Measurements from ENCODE around the gene TRAPPC11. TPM values are rescaled to one million over a fixed set of nuclear protein-coding genes. Genes with fewer than 3 reads are reported as not detected.

Gene TRAPPC11
- total RNA-seq, 1 donor from 2014 or later = 45.4 TPM

DNA sequence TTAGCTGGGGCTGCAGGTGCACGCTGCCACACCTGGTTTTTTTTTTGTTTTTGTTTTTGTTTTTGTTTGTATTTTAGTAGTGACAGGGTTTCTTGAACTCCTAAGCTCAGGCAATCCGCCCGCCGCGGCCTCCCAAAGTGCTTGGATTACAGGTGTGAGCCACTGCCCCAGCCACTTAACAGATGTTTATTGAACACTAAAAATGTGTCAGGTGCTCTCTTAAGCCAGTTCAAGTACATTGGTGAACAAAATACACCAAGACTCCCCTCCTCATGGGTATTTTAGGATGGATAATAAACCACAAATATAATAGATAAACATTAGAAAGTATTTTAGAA lies 69.9 kb downstream of the TRAPPC11 start:
- TF ChIP-seq, protein P1, sequence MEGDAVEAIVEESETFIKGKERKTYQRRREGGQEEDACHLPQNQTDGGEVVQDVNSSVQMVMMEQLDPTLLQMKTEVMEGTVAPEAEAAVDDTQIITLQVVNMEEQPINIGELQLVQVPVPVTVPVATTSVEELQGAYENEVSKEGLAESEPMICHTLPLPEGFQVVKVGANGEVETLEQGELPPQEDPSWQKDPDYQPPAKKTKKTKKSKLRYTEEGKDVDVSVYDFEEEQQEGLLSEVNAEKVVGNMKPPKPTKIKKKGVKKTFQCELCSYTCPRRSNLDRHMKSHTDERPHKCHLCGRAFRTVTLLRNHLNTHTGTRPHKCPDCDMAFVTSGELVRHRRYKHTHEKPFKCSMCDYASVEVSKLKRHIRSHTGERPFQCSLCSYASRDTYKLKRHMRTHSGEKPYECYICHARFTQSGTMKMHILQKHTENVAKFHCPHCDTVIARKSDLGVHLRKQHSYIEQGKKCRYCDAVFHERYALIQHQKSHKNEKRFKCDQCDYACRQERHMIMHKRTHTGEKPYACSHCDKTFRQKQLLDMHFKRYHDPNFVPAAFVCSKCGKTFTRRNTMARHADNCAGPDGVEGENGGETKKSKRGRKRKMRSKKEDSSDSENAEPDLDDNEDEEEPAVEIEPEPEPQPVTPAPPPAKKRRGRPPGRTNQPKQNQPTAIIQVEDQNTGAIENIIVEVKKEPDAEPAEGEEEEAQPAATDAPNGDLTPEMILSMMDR (conservative IDR thresholded peaks at IDR 0.05) = no peak
- Mint-ChIP-seq H3K27ac (no peak overlapping the region), H3K36me3 (no peaks in the 10 kb centered on the region), H3K4me1 (ENCODE audit: unreplicated experiment) (no peaks in the 10 kb centered on the region), H3K4me3 (no peak overlapping the region), H3K9me3 (no peaks in the 10 kb centered on the region), H3K27me3 (no peaks in the 10 kb centered on the region)
- no peak for DNase-seq (ENCODE audit: extremely low spot score, unreplicated experiment)

- H3K36me3 Mint-ChIP-seq = no peaks in the 10 kb centered on the region
- no peak overlapping the region for H3K27ac Mint-ChIP-seq
- no peak overlapping the region for H3K4me3 Mint-ChIP-seq
- TF ChIP-seq, protein P1 (conservative IDR thresholded peaks at IDR 0.05) = no peak
- no peaks in the 10 kb centered on the region for H3K9me3 Mint-ChIP-seq
- DNase-seq (ENCODE audit: extremely low spot score, unreplicated experiment) = no peak
- H3K27me3 Mint-ChIP-seq = no peaks in the 10 kb centered on the region
- no peaks in the 10 kb centered on the region for H3K4me1 Mint-ChIP-seq (ENCODE audit: unreplicated experiment)
These were observed 70.6 kb downstream of the TRAPPC11 start for GRCh38 chr4:183729430-183730328.

DNA sequence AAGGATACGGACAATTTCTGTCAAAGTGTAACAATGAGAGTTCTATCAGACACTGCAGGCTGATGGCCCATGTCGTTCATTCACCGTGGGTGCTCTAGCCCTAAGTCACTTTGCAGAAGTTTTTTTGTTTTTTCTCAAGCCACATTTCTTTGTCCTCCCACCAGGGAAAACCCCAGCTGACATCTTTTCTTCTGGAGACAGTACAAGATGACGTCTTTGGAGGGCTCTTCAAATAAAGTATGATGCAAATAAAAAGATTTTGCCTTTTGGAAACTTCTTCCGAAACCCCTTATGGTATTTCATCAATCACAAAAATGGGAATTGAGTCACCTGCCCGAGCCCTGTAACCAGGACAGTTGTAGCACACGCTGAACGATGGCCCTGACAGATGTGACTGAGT lies 73.2 kb downstream of the TRAPPC11 start:
- H3K27ac Mint-ChIP-seq = no peak overlapping the region
- H3K4me1 Mint-ChIP-seq (ENCODE audit: unreplicated experiment) = no peaks in the 10 kb centered on the region
- no peaks in the 10 kb centered on the region for H3K27me3 Mint-ChIP-seq
- no peak for DNase-seq (ENCODE audit: extremely low spot score, unreplicated experiment)
- no peaks in the 10 kb centered on the region for H3K9me3 Mint-ChIP-seq
- H3K4me3 Mint-ChIP-seq = no peak overlapping the region
- TF ChIP-seq, protein P1 (conservative IDR thresholded peaks at IDR 0.05) = no peak
- H3K36me3 Mint-ChIP-seq = no peaks in the 10 kb centered on the region

DNA sequence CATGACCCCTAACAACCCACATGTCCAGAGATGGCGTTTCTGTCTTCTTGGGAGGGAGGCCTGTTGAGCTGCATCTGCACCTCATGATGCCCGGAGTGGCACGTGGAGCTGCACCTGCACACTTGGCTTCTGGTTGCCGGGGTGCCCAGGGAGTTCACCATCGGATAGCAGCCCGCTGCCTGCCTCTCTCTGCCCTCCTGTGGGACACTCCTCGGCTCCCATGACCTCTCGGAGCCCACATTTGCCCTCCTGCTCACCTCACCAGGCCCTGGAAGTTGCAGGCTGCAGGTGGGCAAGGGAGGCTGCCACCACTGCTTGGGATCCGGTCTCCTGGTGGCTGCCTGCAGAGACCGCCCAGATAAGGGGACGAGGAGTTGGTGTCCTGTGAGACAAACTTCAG lies 74.1 kb downstream of the TRAPPC11 start:
- H3K4me1 Mint-ChIP-seq (ENCODE audit: unreplicated experiment) = peaks cover 2% of the 10 kb centered on the region
- H3K36me3 Mint-ChIP-seq = peaks cover 3% of the 10 kb centered on the region
- peaks cover 3% of the 10 kb centered on the region for H3K27me3 Mint-ChIP-seq
- no peak for DNase-seq (ENCODE audit: extremely low spot score, unreplicated experiment)
- no peak overlapping the region for H3K4me3 Mint-ChIP-seq
- H3K9me3 Mint-ChIP-seq = peaks cover 2% of the 10 kb centered on the region
- TF ChIP-seq, protein P1 (conservative IDR thresholded peaks at IDR 0.05) = no peak
- no peak overlapping the region for H3K27ac Mint-ChIP-seq

DNA sequence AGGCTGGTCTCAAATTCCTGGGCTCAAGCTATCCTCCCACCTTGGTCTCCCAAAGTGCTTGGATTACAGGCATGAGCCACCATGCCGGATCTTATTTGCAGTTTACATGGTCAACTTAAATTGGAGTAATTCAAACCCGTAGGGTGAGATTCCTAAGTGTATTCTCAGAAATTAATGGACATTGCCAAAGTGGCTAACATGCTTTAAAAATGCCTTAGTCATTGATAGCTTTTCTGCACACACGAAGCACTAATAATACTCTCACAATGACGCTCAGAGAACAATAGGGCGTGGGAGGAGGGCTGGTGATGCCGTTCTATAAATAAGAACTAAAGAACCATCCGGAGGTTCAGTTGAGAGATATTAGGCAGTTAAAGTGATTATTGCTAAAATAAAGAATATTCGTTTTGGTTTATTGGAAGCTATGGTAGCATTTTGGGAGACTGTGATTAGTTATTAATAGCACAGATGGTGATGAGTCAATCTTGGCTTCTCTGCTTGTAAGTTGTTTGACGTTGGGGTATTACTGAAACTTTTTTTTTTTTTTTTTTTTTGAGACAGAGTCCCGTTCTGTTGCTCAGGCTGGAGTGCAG lies 79.1 kb downstream of the TRAPPC11 start:
- peaks cover 4% of the 10 kb centered on the region for H3K9me3 Mint-ChIP-seq
- peak overlapping the region; percentile 87 for H3K27ac Mint-ChIP-seq
- no peak for DNase-seq (ENCODE audit: extremely low spot score, unreplicated experiment)

More for the DNA sequence above, 79.1 kb downstream of the TRAPPC11 start:
- Mint-ChIP-seq H3K27me3 (peaks cover 5% of the 10 kb centered on the region), H3K36me3 (peaks cover 4% of the 10 kb centered on the region), H3K4me3 (no peak overlapping the region), H3K4me1 (ENCODE audit: unreplicated experiment) (peaks cover 4% of the 10 kb centered on the region)
- TF ChIP-seq, protein P1 (conservative IDR thresholded peaks at IDR 0.05) = no peak

Data from type B pancreatic cell (in vitro differentiated cells).